Measurements from ENCODE around the gene FASTK. TPM values are rescaled to one million over a fixed set of nuclear protein-coding genes. Genes with fewer than 3 reads are reported as not detected.

FASTK gene
- total RNA-seq, 4 donors from 2014 or later = 51.3 to 82.2 (median 60.8) TPM

GRCh38 chr7:151110236-151110940 is 29.8 kb upstream of the FASTK start:
- no peaks in the 10 kb centered on the region for H3K27me3 ChIP-seq
- H3K36me3 ChIP-seq = peaks cover 0 to 6% of the 10 kb centered on the region in 2 donors
- no peaks in the 10 kb centered on the region for H3K9me3 ChIP-seq
- no peak for TF ChIP-seq CTCF (IDR thresholded peaks at IDR 0.05)
- no peak for TF ChIP-seq EP300 (IDR thresholded peaks at IDR 0.05)
- TF ChIP-seq POLR2A (IDR thresholded peaks at IDR 0.05) = no peak
- TF ChIP-seq POLR2AphosphoS5 (IDR thresholded peaks at IDR 0.05) = no peak
- no peak overlapping the region for H3K4me3 ChIP-seq
- no peak for ATAC-seq
- H3K4me1 ChIP-seq = peaks cover 0 to 45% (median 9%) of the 10 kb centered on the region in 3 donors
- 61 to 65% methylated on average over 6 to 10 of the region's 11 CpGs for WGBS, 2 donors (ENCODE audit: low coverage in 1 of 2)
- peak overlapping the region in 3 of 4 donors; percentile 11 to 57 (median 28) for H3K27ac ChIP-seq

- peak; percentile 54 for ATAC-seq
Measured at GRCh38 chr7:151109094-151110048, 28.8 kb upstream of the FASTK start.

GRCh38 chr7:151107882-151108281 is 27.3 kb upstream of the FASTK start:
- no peaks in the 10 kb centered on the region for H3K27me3 ChIP-seq
- H3K27ac ChIP-seq = no peak overlapping the region
- H3K36me3 ChIP-seq = peaks cover 0 to 22% of the 10 kb centered on the region in 2 donors
- peaks cover 0 to 38% (median 9%) of the 10 kb centered on the region in 3 donors for H3K4me1 ChIP-seq
- no peaks in the 10 kb centered on the region for H3K9me3 ChIP-seq
- no peak overlapping the region for H3K4me3 ChIP-seq
- WGBS, 2 donors (ENCODE audit: low coverage in 1 of 2) = 100% methylated on average over 1 of the region's 10 CpGs; no CpG with 5 or more reads in 1 of the 2 donors
- TF ChIP-seq EP300 (IDR thresholded peaks at IDR 0.05) = no peak
- TF ChIP-seq POLR2A (IDR thresholded peaks at IDR 0.05) = no peak
- no peak for TF ChIP-seq CTCF (IDR thresholded peaks at IDR 0.05)
- no peak for ATAC-seq

More at GRCh38 chr7:151109094-151110048, 28.8 kb upstream of the FASTK start:
- Histone ChIP-seq H3K4me1 (peaks cover 0 to 46% (median 9%) of the 10 kb centered on the region in 3 donors), H3K36me3 (peaks cover 0 to 13% of the 10 kb centered on the region in 2 donors), H3K9me3 (no peaks in the 10 kb centered on the region), H3K27me3 (no peaks in the 10 kb centered on the region), H3K27ac (peak overlapping the region in 2 of 4 donors; percentile 28 to 57), H3K4me3 (no peak overlapping the region)
- WGBS, 2 donors (ENCODE audit: low coverage in 1 of 2) = 70 to 78% methylated on average over 2 to 8 of the region's 15 CpGs
- TF ChIP-seq EP300 (IDR thresholded peaks at IDR 0.05) (no peak), POLR2AphosphoS5 (IDR thresholded peaks at IDR 0.05) (no peak), POLR2A (IDR thresholded peaks at IDR 0.05) (no peak), CTCF (IDR thresholded peaks at IDR 0.05) (no peak)

- Histone ChIP-seq H3K9me3 (no peaks in the 10 kb centered on the region), H3K4me1 (peaks cover 0 to 43% (median 12%) of the 10 kb centered on the region in 3 donors), H3K27ac (no peak overlapping the region), H3K4me3 (no peak overlapping the region), H3K36me3 (peaks cover 0 to 22% of the 10 kb centered on the region in 2 donors), H3K27me3 (no peaks in the 10 kb centered on the region)
- ATAC-seq = no peak
- WGBS, 2 donors (ENCODE audit: low coverage in 1 of 2) = 69 to 75% methylated on average over 15 to 17 of the region's 23 CpGs
- TF ChIP-seq EP300 (IDR thresholded peaks at IDR 0.05) (no peak), POLR2AphosphoS5 (IDR thresholded peaks at IDR 0.05) (no peak), POLR2A (IDR thresholded peaks at IDR 0.05) (no peak)
Measured at GRCh38 chr7:151104411-151105235, 24.0 kb upstream of the FASTK start.
